Muscle layer of duodenum (tissue), 2 donors: ENCODE measurements around the gene TAS2R41.

ENCODE experiments used
- H3K27ac ChIP-seq: one replicate; pipeline ENCODE4 v1.7.0; 2013; ENCODE audit warnings: mild to moderate bottlenecking, low read length
- H3K27me3 ChIP-seq: one replicate; pipeline ENCODE4 v1.7.0; 2013; ENCODE audit warnings: low read depth, mild to moderate bottlenecking, control low read depth, low read length
- H3K36me3 ChIP-seq, 2 donors: one replicate each; pipeline ENCODE4 v1.7.0; 2013; ENCODE audit warnings: low read length in 2 of 2, control low read depth in 1 of 2, mild to moderate bottlenecking in 1 of 2; ENCODE audit not compliant: insufficient read depth in 2 of 2, control insufficient read depth in 1 of 2
- H3K4me1 ChIP-seq, 2 donors: one replicate each; pipeline ENCODE4 v1.7.0; 2013; ENCODE audit warnings: low read length in 2 of 2, mild to moderate bottlenecking in 2 of 2, control low read depth in 1 of 2, moderate library complexity in 1 of 2; ENCODE audit not compliant: insufficient read depth in 2 of 2, control insufficient read depth in 1 of 2
- H3K4me3 ChIP-seq, 2 donors: one replicate each; pipeline ENCODE4 v1.7.0; 2013; ENCODE audit warnings: low read length in 2 of 2, low read depth in 1 of 2, mild to moderate bottlenecking in 1 of 2
- H3K9me3 ChIP-seq, 2 donors: one replicate each; pipeline ENCODE4 v1.7.0; 2013; ENCODE audit warnings: low read length in 2 of 2, control low read depth in 1 of 2, mild to moderate bottlenecking in 1 of 2; ENCODE audit not compliant: control insufficient read depth in 1 of 2
- donor health status: healthy.

TAS2R41 gene

DNA sequence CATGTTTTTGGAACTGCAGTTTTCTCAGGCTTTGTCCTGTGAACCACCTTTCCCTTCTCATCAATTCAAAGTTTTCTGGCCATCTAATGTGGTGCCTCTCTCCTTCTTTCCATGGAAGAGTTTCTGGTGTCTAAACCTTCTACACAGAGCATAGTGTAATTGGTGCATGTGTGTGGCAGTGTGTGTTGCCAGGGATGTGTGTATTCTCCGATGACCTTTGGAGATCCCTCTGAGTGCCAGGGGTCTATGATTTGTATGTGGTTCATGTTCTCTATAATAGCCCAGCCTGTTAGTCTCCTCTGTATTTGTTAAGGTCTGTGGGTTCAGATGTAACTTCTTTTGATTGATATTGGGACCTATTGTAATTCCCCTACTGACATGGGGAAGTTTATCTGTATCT is 32.9 kb upstream of the TAS2R41 start:
- Histone ChIP-seq H3K9me3 (no peaks in the 10 kb centered on the region), H3K4me3 (no peak overlapping the region), H3K27ac (no peak overlapping the region), H3K27me3 (no peaks in the 10 kb centered on the region), H3K36me3 (no peaks in the 10 kb centered on the region), H3K4me1 (no peaks in the 10 kb centered on the region)

DNA sequence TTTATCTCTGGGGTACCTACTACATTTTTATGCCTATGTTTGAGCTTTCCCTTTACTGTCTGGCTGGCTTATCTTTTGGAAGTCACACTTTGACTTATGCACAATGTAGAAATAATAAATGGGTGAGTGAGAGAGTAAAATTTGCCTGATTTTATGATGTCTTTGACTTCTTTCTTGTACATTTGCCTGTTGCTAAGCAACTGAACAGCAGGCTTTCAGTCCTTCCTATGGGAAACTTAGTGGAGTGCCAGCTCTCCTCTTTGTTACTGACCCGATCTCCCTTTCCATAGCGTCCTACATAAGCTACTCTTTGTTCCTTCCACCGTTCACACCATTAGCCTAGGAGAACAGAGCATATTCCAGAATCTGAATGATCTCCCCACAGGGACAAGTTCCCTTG is 30.2 kb upstream of the TAS2R41 start:
- Histone ChIP-seq H3K27ac (no peak overlapping the region), H3K36me3 (no peaks in the 10 kb centered on the region), H3K27me3 (no peaks in the 10 kb centered on the region), H3K9me3 (no peaks in the 10 kb centered on the region), H3K4me3 (no peak overlapping the region), H3K4me1 (no peaks in the 10 kb centered on the region)

DNA sequence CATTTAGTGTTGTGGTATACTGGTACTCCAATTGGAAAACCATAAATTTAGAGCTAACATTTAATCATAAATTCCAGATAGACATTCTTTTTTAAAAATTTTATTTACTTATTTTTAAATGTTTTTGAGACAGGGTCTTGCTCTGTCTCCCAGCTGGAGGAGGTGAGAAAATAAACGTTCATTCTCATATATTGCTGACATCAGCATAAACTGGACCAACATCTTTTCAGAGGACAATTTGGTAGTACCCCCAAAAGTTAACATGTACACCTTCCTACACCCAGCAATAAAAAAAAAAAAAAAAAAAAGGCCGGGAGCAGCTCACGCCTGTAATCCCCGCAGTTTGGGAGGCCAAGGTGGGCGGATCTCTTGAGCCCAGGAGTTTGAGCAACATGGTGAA is 29.2 kb upstream of the TAS2R41 start:
- Histone ChIP-seq H3K36me3 (no peaks in the 10 kb centered on the region), H3K27ac (no peak overlapping the region), H3K27me3 (no peaks in the 10 kb centered on the region), H3K4me3 (no peak overlapping the region), H3K4me1 (no peaks in the 10 kb centered on the region), H3K9me3 (no peaks in the 10 kb centered on the region)

DNA sequence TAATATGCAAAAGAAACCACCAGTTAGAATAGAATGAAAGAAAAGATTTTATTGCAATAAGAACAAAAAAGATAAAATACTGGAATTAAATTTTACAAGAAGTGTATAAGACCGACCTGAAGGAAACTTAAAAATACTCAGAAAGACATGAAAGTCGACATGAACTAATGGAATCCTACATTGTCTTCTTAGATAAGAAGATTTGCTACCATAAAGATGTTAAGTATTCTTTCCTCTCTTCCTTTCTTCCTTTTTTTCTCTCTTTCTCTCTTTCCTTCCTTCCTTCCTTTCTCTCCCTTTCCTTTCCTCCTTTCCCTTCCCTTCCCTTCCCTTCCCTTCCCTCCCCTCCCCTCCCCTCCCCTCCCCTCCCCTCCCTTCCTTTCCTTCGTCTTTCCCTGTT is 27.9 kb upstream of the TAS2R41 start:
- Histone ChIP-seq H3K4me1 (no peaks in the 10 kb centered on the region), H3K27ac (no peak overlapping the region), H3K9me3 (no peaks in the 10 kb centered on the region), H3K27me3 (no peaks in the 10 kb centered on the region), H3K36me3 (no peaks in the 10 kb centered on the region), H3K4me3 (no peak overlapping the region)

DNA sequence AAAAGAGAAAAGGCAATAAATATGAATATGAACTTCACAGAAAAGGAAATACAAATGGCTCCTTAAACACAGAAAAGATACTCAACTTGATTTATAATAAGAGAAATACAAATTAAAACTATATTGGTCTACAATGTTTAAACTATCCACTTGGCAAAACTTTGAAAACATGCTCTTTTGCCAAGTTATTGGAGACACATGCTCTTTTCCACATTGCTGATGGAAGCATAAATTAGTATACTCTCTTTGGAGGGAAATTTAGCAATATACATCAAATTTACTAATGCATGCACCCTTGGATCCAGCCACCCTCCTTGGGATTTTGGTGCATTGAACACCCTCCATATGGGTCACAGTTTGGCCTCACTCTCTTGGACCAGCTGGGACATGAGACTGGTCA is 26.6 kb upstream of the TAS2R41 start:
- Histone ChIP-seq H3K27me3 (no peaks in the 10 kb centered on the region), H3K4me1 (no peaks in the 10 kb centered on the region), H3K4me3 (no peak overlapping the region), H3K36me3 (no peaks in the 10 kb centered on the region), H3K27ac (no peak overlapping the region), H3K9me3 (no peaks in the 10 kb centered on the region)

DNA sequence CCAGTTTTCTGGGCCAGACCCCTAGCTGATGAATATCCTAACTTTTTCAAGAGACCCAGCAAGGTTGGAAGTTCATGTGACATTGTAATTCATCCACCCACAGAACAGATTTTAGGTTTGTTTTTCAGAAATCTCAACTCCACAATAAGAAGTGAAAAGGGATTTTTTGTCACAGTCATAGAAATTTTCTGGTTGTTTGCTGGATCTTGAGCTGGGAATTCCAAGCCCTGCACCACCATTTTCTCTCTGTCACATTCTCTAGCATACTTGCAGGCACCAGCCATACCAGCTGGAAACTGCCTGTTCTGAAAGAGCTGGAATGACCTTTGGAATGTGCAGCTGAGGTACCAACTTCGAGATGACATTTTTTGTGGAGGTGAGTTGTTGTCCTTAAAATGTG is 25.9 kb upstream of the TAS2R41 start:
- no peaks in the 10 kb centered on the region for H3K36me3 ChIP-seq
- H3K9me3 ChIP-seq: no peaks in the 10 kb centered on the region
- no peak overlapping the region for H3K4me3 ChIP-seq
- H3K27ac ChIP-seq: no peak overlapping the region
- H3K27me3 ChIP-seq: no peaks in the 10 kb centered on the region
- H3K4me1 ChIP-seq: no peaks in the 10 kb centered on the region

DNA sequence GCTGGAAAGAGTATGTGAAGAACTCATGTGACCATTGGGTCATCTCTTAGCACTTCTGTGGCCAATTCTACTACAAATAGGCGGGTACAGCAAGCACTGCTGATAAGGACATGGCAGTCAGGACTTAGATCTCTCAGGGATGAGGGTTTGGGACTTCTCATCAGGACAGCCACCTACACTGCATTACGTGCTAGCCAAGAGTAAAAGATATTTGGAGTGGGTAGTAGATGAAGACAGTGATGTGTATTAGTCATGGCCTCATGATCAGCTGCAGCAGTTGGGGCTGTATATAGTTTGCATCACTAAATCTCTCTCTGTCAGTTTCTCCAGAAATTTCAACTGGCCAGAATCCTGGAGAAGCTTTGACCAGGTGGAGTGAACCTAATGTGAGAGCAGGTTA is 25.2 kb upstream of the TAS2R41 start:
- H3K4me1 ChIP-seq: no peaks in the 10 kb centered on the region
- no peak overlapping the region for H3K27ac ChIP-seq
- no peaks in the 10 kb centered on the region for H3K27me3 ChIP-seq
- H3K36me3 ChIP-seq: no peaks in the 10 kb centered on the region
- H3K9me3 ChIP-seq: no peaks in the 10 kb centered on the region
- no peak overlapping the region for H3K4me3 ChIP-seq

DNA sequence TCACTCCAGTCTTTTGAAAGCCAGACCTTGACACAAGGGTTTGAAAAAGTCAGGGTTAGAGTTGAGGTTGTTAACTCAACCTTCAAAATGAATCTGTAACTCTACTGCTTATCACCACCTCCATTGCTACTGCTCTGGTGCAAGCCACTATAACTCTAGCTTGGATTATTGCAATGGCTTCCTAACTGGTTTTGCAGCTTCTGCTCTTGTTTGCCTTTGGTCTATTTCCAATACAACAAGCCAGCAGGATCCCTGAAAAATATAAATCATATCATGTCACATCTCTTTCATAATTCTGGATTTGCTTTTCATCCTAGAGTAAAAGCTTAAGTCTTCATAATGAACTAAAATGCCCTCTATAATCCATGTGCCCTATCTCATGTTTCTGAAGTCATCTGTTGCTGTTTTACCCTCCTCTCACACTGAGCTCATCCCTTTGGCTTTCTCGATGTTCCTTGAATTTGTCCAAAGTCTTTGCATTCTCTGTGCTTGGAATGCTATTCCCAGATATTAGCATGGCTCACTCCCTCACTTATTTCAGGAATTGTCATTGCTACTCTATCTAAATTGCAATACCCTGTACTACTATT is 23.5 kb upstream of the TAS2R41 start:
- Histone ChIP-seq H3K4me1 (no peaks in the 10 kb centered on the region), H3K9me3 (no peaks in the 10 kb centered on the region), H3K27ac (no peak overlapping the region), H3K27me3 (no peaks in the 10 kb centered on the region), H3K36me3 (no peaks in the 10 kb centered on the region), H3K4me3 (no peak overlapping the region)

DNA sequence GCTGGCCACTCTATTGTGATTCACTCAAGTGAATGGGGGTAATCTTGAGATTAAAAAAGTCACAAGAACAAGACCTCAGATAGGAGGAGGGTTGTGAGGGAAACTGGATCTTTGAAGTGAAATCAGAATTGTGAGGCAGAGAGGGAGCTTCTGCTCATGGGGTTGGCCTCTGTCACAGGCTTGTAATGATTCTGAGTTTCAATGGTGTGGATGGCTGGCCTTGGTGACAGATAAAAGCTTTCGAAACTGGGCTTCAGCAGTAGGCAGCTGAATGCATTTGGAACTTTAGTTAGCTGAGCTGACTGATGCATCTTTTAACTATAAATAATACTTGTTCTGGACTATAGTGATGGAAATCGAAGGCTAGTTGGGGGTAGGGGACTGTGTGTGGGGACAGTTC is 22.2 kb upstream of the TAS2R41 start:
- Histone ChIP-seq H3K9me3 (no peaks in the 10 kb centered on the region), H3K4me1 (no peaks in the 10 kb centered on the region), H3K27me3 (no peaks in the 10 kb centered on the region), H3K4me3 (no peak overlapping the region), H3K36me3 (no peaks in the 10 kb centered on the region), H3K27ac (no peak overlapping the region)

DNA sequence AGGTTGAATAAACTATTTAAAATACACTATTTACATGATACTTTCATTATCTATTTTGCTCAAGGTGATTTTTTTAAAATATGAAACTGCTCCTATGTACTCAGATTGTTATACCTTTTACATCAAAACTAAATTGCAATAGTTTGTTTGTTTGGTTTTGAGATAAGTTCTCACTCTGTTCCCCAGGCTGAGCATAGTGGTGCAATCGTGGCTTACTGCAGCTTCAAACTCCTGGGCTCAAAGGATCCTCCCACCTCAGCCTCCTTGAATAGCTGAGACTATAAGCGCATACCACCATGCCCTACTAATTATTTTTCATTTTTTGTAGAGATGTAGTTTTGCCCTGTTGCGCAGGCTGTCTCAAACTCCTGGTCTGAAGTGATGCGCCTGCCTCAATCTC is 21.7 kb upstream of the TAS2R41 start:
- H3K36me3 ChIP-seq: no peaks in the 10 kb centered on the region
- H3K9me3 ChIP-seq: no peaks in the 10 kb centered on the region
- H3K27ac ChIP-seq: no peak overlapping the region
- H3K4me3 ChIP-seq: no peak overlapping the region
- H3K4me1 ChIP-seq: no peaks in the 10 kb centered on the region
- H3K27me3 ChIP-seq: no peaks in the 10 kb centered on the region

DNA sequence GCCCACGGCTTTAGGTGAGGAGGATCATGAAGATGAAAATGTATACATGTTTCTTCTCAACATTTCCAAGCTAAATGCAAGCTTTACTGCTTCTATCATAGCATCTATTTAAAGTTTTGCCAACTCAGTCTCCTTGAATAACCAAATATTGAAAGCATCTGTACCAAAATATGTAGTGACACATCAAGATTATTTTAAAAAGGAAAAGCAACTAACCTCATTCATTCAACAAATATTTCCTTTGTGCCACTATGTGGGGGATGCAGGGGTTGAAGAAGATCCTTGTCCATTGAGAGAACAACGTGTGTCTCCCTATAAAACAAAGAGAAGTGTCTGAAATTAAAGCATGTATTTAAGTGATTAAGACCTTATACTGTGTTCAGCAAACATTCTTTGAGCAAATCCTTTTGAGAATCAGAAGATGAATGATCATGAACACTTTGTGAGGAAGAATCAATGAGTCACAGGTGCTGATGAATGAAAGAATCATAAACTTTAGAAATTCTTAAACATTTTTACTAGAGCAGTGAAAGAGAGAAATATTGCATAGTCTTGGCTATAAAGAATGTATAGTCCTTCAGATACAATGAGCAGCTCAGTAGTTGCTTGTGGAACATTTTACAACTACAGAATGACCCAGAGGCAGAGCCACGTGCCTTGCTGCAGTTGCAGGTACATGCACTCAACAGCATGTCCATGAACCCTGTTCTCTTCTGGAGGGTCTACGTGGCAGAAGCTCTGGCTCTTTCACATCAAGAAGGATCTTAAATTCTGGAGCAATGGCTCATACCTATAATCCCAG is 20.5 kb upstream of the TAS2R41 start:
- H3K27me3 ChIP-seq: no peaks in the 10 kb centered on the region
- H3K9me3 ChIP-seq: no peaks in the 10 kb centered on the region
- no peaks in the 10 kb centered on the region for H3K4me1 ChIP-seq
- no peaks in the 10 kb centered on the region for H3K36me3 ChIP-seq
- H3K27ac ChIP-seq: no peak overlapping the region
- H3K4me3 ChIP-seq: no peak overlapping the region

DNA sequence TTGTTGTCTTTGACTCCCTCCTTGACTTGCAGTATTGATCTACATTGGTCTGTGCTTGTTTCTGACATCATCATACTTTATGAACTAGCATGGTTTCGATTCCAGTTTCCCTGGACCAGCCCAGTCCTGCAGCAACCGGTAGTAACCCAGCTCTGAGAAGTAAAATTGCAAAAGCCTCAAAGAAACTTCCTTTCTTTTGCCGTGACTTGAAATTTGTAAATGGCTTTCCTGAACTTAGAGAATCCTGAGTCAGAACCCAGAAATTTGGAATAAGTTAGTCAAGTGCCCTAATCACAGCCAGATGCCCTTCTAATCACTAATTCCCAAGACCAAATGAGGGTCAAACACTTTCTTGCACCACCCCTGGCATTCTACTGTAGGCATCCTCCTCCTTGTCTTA is 19.4 kb upstream of the TAS2R41 start:
- no peaks in the 10 kb centered on the region for H3K27me3 ChIP-seq
- no peak overlapping the region for H3K27ac ChIP-seq
- H3K4me1 ChIP-seq: no peaks in the 10 kb centered on the region
- H3K9me3 ChIP-seq: no peaks in the 10 kb centered on the region
- no peak overlapping the region for H3K4me3 ChIP-seq
- no peaks in the 10 kb centered on the region for H3K36me3 ChIP-seq
